ENCODE measurements around the gene MAP7D3.
"Not testable (repeated sequence)": the region's sequence is repeated elsewhere in the genome, so short reads cannot be mapped to it uniquely, and the experiment has no call there.

Gene MAP7D3

GRCh38 chrX:136251041-136251991, at the start of gene MAP7D3:
TSS of gene MAP7D3 (minus strand) at chrX:136251400. CDS start at chrX:136251358, 42 bp downstream.
- peak within 1 kb of the TSS; percentile 96 for H3K4me3 Mint-ChIP-seq
- H3K36me3 Mint-ChIP-seq = no peaks in the 10 kb centered on the region

DNA sequence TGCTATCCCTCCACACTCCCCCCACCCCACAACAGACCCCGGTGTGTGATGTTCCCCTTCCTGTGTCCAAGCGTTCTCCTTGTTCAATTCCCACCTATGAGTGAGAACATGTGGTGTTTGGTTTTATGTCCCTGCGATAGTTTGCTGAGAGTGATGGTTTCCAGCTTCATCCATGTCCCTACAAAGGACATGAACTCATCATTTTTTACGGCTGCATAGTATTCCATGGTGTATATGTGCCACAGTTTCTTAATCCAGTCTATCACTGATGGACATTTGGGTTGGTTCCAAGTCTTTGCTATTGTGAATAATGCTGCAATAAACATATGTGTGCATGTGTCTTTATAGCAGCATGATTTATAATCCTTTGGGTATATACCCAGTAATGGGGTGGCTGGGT, 49.5 kb upstream of the MAP7D3 start, which contains the start of gene ADGRG4:
Gene ADGRG4 (plus strand): TSS at position 243 of the 400 bp plus-strand sequence. CDS start 7,815 bp downstream, outside the sequence.
- not testable (repeated sequence) for H3K36me3 Mint-ChIP-seq, H3K27ac Mint-ChIP-seq, H3K4me3 Mint-ChIP-seq, H3K4me1 Mint-ChIP-seq, H3K27me3 Mint-ChIP-seq, H3K9me3 Mint-ChIP-seq

More at GRCh38 chrX:136251041-136251991, at the start of gene MAP7D3:
- Mint-ChIP-seq H3K27ac (peak within 1 kb of the TSS; percentile 96), H3K27me3 (no peaks in the 10 kb centered on the region), H3K9me3 (no peaks in the 10 kb centered on the region), H3K4me1 (peaks cover 6% of the 10 kb centered on the region)

GRCh38 chrX:136295380-136295779, 44.2 kb upstream of the MAP7D3 start:
- Mint-ChIP-seq H3K27ac (no peak overlapping the region), H3K36me3 (no peaks in the 10 kb centered on the region), H3K27me3 (peaks cover 2% of the 10 kb centered on the region), H3K9me3 (no peaks in the 10 kb centered on the region), H3K4me1 (no peaks in the 10 kb centered on the region), H3K4me3 (no peak overlapping the region)

DNA sequence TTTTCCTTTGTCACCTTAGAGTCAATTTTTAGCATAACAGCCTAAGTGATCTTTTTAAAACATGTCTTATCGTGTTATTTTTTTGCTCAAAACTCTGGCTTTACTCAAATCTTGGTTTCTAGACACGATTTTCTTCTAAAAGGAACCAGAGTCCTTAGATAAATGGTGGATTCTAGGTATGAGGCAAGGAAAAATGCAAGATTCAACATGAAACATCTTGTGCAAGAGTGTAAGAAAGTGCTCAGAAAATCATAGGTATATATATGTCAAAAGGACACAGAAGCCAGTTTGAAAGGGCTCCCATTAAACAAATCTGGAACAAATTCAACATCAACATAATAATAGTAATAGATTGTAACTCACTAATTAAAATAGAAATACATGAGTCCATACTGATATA, 41.5 kb upstream of the MAP7D3 start:
- no peak overlapping the region for H3K4me3 Mint-ChIP-seq
- H3K27ac Mint-ChIP-seq = no peak overlapping the region
- no peaks in the 10 kb centered on the region for H3K36me3 Mint-ChIP-seq
- H3K9me3 Mint-ChIP-seq = no peaks in the 10 kb centered on the region
- no peaks in the 10 kb centered on the region for H3K4me1 Mint-ChIP-seq
- H3K27me3 Mint-ChIP-seq = no peaks in the 10 kb centered on the region

DNA sequence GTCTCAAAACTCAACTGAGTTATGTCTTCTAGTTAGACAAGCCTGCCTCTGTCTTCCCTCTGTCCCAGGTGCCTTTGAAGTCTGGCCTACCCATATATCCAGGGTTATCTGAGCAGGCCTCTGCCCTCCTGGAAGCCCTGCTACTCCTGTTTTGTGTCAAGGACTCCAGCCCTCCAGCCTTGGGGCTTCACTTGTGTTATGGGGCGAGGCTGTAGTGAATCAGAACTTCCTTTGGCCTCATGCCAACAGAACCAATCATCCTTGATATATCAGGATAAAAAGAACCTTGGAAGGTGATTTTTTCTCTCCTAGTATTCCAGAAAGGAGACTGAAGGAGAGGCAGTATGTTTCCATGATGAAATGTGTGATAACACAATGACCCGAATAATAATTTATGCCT, 40.6 kb upstream of the MAP7D3 start:
- Mint-ChIP-seq H3K4me3 (no peak overlapping the region), H3K27me3 (no peaks in the 10 kb centered on the region), H3K9me3 (no peaks in the 10 kb centered on the region), H3K4me1 (no peaks in the 10 kb centered on the region), H3K27ac (no peak overlapping the region), H3K36me3 (no peaks in the 10 kb centered on the region)

DNA sequence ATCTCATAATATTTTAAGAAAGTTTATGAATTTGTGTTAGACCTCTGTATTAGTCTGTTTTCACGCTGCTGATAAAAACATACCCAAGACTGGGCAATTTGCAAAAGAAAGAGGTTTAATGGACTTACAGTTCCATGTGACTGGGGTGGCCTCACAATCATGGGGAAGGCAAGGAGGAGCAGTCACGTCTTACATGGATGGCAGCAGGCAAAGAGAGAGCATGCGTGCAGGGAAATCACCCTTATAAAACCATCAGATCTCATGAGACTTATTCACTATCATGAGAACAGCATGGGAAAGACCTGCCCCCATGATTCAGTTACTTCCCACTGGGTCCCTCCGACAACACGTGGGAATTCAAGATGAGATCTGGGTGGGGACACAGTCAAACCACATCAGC, 35.2 kb upstream of the MAP7D3 start:
- H3K27ac Mint-ChIP-seq, H3K4me1 Mint-ChIP-seq, H3K9me3 Mint-ChIP-seq, H3K27me3 Mint-ChIP-seq, H3K4me3 Mint-ChIP-seq, H3K36me3 Mint-ChIP-seq: not testable (repeated sequence)

GRCh38 chrX:136275553-136275952, 24.4 kb upstream of the MAP7D3 start:
- H3K4me1 Mint-ChIP-seq = no peaks in the 10 kb centered on the region

DNA sequence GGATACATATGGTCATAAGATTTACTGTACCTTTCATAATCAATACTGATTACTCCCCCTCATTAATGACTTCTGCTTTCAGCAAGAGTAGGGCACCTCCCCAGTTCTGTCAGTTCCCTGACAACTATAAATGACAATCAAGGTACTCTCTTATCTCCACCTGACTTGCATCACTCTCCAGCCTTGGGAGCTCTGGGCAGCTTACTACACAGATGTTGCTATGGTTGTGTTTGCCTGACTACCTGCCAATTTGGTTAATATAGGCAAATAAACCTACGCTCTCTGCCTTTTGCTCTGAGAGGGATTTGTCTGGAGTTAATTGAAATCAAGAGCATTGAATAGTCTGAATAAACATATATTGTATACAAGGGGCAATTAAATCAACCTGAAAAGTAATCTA, 22.8 kb upstream of the MAP7D3 start:
- no peaks in the 10 kb centered on the region for H3K4me1 Mint-ChIP-seq
- H3K4me3 Mint-ChIP-seq = no peak overlapping the region
- H3K9me3 Mint-ChIP-seq = no peaks in the 10 kb centered on the region
- no peak overlapping the region for H3K27ac Mint-ChIP-seq
- H3K36me3 Mint-ChIP-seq = no peaks in the 10 kb centered on the region
- H3K27me3 Mint-ChIP-seq = peaks cover 1% of the 10 kb centered on the region

More at GRCh38 chrX:136275553-136275952, 24.4 kb upstream of the MAP7D3 start:
- H3K36me3 Mint-ChIP-seq = no peaks in the 10 kb centered on the region
- peaks cover 1% of the 10 kb centered on the region for H3K27me3 Mint-ChIP-seq
- no peak overlapping the region for H3K4me3 Mint-ChIP-seq
- no peak overlapping the region for H3K27ac Mint-ChIP-seq
- no peaks in the 10 kb centered on the region for H3K9me3 Mint-ChIP-seq

DNA sequence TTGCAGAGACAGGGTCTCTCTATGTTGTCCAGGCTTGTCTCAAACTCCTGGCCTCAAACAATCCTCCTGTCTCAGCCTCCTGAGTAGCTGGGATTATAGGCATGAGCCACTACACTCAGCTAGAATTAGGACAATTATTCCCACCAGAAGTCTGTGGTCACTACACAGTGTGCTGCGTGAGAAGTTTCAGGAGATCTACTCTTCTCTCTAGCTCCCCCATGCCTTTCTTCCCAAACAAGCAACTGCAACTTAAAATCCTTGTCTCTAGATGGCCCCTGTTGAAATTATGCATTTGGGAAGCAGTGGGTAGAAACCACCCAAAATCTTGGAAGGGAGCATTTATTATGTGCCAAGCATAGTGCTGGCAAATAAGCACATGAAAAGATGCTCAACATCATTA, 21.1 kb upstream of the MAP7D3 start:
- Mint-ChIP-seq H3K27ac (no peak overlapping the region), H3K9me3 (no peaks in the 10 kb centered on the region), H3K36me3 (no peaks in the 10 kb centered on the region), H3K4me3 (no peak overlapping the region), H3K27me3 (peaks cover 1% of the 10 kb centered on the region), H3K4me1 (no peaks in the 10 kb centered on the region)

DNA sequence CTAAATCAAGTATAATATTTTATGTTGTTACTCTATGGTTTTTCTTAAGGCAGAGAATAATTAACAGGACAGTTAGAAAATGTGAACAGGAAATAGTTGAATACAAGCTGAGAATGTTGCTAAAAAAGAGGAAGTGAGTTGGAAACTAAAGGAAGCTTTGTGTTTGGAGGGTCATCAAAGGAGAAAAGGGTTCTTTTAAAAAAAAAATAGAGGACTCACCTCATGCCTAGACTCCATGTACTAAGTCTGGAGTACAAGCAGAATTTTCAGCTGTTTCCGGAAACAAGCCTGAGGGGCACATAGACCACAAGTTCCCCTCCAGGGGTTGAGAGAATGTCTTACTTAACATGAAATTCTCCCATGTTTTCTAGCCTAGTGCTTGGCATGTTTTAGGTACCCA, 20.1 kb upstream of the MAP7D3 start:
- H3K4me3 Mint-ChIP-seq = no peak overlapping the region
- no peaks in the 10 kb centered on the region for H3K4me1 Mint-ChIP-seq
- no peaks in the 10 kb centered on the region for H3K27me3 Mint-ChIP-seq
- H3K9me3 Mint-ChIP-seq = no peaks in the 10 kb centered on the region
- no peak overlapping the region for H3K27ac Mint-ChIP-seq
- H3K36me3 Mint-ChIP-seq = no peaks in the 10 kb centered on the region

DNA sequence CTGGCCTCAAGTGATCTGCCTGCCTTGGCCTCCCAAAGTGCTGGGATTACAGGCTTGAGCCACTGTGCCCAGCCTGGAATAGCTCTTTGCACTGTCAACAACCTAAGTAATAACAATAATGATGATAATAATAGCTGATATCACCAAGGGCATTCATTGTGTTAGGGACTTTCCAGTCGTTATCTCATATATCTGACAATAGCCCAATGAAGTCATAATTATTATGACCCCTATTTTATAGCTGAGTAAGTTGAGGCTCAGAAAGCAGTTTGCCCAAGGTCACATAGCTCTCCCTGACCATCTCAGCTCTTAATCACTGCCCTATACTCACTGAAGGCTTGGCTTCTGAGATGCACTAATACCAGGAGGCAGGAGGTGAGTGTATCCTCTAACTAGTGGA, 18.7 kb upstream of the MAP7D3 start:
- Mint-ChIP-seq H3K4me3 (no peak overlapping the region), H3K27ac (no peak overlapping the region), H3K9me3 (no peaks in the 10 kb centered on the region), H3K36me3 (no peaks in the 10 kb centered on the region), H3K4me1 (no peaks in the 10 kb centered on the region), H3K27me3 (no peaks in the 10 kb centered on the region)

GRCh38 chrX:136268051-136269048, 17.1 kb upstream of the MAP7D3 start:
- Mint-ChIP-seq H3K36me3 (no peaks in the 10 kb centered on the region), H3K27ac (no peak overlapping the region)

GRCh38 chrX:136266828-136267227, 15.6 kb upstream of the MAP7D3 start:
- no peaks in the 10 kb centered on the region for H3K27me3 Mint-ChIP-seq
- no peaks in the 10 kb centered on the region for H3K36me3 Mint-ChIP-seq
- H3K4me1 Mint-ChIP-seq = no peaks in the 10 kb centered on the region
- no peak overlapping the region for H3K4me3 Mint-ChIP-seq
- H3K27ac Mint-ChIP-seq = no peak overlapping the region
- H3K9me3 Mint-ChIP-seq = no peaks in the 10 kb centered on the region

More at GRCh38 chrX:136268051-136269048, 17.1 kb upstream of the MAP7D3 start:
- H3K9me3 Mint-ChIP-seq = no peaks in the 10 kb centered on the region
- no peak overlapping the region for H3K4me3 Mint-ChIP-seq
- H3K4me1 Mint-ChIP-seq = no peaks in the 10 kb centered on the region
- no peaks in the 10 kb centered on the region for H3K27me3 Mint-ChIP-seq

DNA sequence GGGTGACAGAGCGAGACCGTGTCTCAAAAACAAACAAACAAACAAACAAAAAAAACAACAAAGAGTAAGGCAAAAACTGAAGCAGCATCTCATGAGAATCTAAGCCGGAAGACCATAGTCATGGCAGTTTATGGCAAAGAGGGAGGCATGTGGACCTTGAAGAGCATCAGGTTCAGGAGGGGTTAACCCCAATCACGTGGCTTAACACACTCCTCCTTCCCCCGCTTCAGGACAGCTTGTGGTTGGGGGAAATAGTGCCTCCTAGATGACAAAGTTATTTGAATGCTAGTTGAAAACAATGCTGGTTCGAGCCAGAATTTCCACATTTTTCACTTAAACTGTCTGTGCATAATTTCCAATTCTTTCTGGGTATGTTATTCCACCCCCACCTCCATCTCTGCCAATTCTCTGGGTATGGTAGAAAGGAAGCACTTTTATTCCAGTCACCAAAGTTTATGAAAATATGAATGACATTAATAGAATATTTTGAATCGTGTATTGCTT, 11.7 kb upstream of the MAP7D3 start:
- peaks cover 13% of the 10 kb centered on the region for H3K4me1 Mint-ChIP-seq
- H3K9me3 Mint-ChIP-seq = no peaks in the 10 kb centered on the region
- H3K4me3 Mint-ChIP-seq = no peak overlapping the region
- H3K27me3 Mint-ChIP-seq = no peaks in the 10 kb centered on the region
- H3K27ac Mint-ChIP-seq = no peak overlapping the region
- no peaks in the 10 kb centered on the region for H3K36me3 Mint-ChIP-seq

DNA sequence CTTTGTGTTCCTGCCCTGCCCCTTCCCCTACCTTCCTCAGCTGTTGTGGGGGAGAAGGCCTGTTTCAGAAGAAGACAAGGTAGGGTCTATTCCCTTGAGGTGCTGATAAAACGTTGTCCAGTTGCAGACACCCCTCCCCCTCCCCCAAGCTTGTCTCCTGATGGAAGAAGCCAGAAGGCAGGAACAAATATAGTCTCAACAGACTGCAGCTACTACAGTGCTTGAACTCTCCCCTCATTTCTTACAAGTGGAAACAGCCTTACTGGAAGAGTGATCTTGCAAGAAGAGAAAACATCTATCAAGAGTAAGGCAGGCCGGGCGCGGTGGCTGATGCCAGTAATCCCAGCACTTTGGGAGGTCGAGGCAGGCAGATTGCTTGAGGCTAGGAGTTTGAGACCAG, 11.0 kb upstream of the MAP7D3 start:
- Mint-ChIP-seq H3K36me3 (no peaks in the 10 kb centered on the region), H3K4me3 (no peak overlapping the region), H3K9me3 (no peaks in the 10 kb centered on the region), H3K27me3 (no peaks in the 10 kb centered on the region), H3K27ac (no peak overlapping the region), H3K4me1 (peaks cover 13% of the 10 kb centered on the region)
